GM19395 (cell line): Measurements from ENCODE around the gene ABHD2.
"Not testable (repeated sequence)": the region's sequence is repeated elsewhere in the genome, so short reads cannot be mapped to it uniquely, and the experiment has no call there.

ENCODE experiments used
- ATAC-seq: cut with Tn5 transposase; IDR thresholded peaks from one replicate; pipeline ENCODE4 v1.9.1; 2021; ENCODE audit warnings: mild to moderate bottlenecking, moderate library complexity; ENCODE audit not compliant: unreplicated experiment

Gene ABHD2

DNA sequence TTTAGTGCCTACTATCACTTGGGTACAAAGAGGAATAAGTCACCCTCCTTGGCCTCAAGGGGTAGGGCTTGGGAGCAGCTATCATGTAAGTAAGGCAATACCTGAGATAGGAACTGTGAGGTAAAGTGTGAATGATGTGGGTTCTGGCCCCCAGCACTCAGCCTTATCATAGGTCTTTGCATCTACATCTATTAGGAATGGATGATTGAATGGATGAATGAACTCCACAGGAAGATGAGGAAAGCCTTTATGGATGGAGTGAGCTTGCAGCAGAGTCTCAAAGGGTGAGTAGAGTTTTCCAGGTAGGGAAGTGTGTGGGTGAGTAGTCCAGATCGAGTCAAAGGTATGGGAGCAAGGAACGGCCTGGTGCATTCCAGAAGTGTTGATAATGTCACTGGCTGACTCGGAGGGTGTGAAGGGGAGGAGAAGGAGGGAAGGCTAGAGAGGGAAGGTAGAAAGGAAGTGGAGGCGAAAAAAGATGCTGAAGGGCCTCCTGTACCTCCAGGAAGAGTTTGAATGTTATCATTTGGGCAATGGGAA is 13.1 kb upstream of the ABHD2 start:
- ATAC-seq = no peak

DNA sequence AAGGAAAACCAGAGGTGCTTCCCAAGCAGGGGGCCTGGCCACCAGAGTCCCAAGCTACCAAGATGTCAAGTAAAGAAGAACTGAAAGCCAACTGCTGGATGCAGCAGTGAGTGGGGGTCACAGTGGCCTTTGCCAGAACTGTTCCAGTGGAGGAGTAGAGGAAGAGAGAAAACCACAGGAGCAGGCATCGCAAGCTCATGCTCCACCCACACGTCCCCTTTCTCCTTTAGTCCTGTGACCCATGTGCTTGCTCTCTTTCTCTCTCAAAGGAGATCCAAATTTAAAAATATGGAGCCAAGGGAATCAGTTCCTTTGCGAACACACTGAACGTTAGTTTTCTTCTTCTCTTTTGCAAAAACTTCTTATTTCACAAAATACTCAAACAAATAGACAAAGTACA is 12.4 kb upstream of the ABHD2 start:
- ATAC-seq = no peak

DNA sequence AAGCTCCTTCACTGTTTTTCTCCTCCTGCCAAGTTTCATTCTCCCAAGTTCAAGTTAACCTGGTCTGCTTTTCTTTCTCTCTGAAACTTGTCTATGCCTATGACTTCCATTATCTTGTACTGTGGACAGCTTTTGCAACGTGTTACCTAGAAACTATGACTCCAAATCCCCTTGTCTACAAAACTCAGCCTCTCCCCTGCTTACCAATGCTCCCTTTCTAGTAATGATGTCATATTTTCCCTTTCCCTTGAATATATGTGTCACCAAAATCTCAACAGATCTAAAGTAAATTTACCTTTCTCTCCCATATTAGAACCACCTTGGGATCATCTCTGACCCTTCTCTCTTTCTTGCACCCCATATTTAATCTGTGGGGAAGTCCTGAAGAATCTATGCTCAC is 10.5 kb upstream of the ABHD2 start:
- no peak for ATAC-seq

DNA sequence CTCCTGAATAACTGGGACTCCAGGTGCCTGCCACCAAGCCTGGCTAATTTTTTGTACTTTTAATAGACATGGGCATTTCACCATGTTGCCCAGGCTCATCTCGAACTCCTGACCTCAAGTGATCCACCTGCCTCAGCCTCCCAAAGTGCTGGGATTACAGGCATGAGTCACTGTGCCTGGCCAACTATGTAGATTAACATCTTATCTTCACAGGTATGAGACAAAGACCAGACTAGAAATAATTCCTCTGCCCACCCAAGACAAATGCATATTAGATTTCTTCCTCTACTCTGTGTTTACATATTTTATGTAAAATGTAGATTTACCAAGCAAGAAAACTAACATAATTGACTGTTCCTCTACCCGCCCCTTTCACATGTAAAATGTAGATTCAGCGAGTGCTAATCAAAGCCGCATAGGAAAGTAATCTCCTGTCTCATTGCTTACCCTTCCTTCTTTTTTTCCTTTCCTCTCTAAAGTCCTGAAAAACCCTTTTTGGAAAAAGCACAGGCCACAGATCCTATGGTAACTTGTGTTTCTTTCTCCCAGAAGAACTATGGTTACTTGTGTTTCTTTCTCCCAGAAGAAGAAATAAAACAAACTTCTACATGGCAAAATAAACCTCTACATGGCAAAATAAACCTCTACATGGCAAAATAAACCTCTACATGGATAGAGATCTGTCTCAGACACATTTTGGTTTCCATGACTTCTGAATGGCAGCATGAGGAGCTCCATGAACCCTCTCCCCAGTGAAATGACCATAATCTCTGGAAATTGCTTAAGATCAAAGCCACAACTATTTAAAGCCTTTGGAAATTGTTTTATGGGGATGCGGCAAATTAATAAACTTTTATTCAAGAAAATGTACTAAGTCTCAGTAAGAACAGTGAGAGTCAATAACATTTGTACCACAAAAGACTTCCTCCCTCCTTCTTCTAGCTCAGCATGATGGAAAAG is 9.1 kb upstream of the ABHD2 start:
- no peak for ATAC-seq

DNA sequence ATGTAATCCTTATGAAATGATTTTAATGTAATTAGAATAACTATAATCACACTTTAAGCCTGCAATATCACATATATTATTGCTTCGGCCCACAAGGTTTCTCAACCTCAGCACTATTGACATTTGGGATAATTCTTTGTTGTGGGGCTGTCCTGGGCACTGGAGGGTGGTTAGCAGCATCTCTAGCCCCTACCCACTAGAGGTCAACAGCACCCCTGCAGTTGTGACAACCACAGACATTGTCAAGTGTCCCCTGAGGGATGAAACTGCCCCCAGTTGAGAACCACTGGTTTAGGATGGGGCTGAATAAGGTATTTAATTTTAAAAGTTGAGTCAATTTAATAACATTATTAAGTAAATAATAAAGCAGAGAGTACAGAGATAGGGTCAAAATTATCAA is 6.4 kb upstream of the ABHD2 start:
- no peak for ATAC-seq

DNA sequence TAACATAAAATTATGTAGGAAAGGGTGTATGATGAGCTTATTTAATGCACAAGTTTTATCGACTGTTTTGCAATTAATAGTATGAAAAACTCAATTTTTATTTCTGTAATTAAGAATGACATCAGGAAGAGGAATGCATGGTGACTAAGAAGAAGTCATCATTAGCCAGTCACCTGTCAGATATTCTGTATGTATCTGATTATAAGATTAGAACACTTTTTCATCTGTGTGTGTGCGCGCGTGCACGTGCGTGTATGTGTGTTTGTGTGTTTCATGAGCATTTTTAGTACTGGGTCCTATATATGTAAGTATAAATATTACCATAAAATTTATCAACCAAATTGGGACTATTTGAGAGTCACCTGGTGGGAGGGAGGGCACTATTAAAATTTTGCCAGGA is 5.0 kb upstream of the ABHD2 start:
- ATAC-seq = no peak

DNA sequence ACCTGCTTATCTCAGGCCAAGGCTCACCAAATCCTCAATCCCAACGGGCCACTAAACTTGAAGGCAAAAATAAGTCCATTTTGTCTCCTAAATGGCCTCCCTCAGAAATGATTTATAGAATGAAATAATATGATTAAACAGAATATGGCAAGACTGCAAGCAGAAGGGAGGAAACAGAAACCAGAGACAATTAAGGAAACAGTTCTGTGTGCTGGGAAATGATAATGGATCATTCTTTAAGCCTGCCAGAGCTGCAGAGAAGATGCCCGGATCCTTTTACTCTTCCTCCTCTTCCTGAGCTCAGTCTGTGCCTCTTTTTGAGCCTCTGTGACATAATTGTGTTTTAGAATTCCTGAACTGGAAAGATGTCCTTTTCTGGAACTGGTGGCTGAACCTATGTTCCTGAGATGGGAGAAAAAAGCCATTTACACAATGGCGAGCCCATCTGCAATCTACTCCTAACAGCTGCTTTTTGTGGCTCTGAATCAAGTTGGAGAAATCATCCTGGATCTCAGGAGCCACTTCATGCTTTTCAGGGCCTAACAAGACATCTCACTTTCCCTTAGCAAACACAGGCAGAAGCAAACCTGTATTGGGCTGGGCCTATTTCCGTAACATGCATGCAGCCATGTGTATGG is 2.8 kb upstream of the ABHD2 start:
- no peak for ATAC-seq

DNA sequence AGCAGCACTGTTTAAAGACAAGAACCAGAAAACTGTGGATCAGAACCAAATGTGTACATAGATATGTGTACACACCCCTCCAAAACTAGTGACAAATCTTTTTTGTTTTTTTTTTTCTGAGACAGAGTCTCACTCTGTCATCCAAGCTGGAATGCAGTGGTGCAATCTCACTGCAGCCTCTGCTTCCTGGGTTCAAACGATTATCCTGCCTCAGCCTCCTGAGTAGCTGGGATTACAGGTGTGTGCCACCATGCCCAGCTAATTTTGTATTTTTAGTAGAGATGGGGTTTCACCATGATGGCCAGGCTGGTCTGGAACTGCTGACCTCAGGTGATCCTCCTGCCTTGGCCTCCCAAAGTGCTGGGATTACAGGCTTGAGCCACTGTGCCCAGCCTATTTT is 2.3 kb upstream of the ABHD2 start:
- not testable (repeated sequence) for ATAC-seq

DNA sequence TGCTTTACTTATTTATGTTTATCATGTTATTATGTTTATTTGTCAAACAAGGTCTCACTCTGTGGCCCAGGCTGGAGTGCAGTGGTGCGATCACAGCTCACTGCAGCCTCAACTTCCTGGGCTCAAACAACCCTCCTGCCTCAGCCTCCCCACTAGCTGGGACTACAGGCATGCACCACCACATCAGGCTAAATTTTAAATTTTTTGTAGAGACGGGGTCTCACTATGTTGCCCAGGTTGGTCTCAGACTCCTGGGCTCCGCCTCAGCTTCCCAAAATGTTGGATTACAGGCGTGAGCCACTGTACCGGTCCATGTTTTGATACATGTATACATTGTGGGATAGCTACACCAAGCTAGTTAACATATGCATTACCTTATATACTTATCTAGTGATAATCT is 1.9 kb upstream of the ABHD2 start:
- not testable (repeated sequence) for ATAC-seq

DNA sequence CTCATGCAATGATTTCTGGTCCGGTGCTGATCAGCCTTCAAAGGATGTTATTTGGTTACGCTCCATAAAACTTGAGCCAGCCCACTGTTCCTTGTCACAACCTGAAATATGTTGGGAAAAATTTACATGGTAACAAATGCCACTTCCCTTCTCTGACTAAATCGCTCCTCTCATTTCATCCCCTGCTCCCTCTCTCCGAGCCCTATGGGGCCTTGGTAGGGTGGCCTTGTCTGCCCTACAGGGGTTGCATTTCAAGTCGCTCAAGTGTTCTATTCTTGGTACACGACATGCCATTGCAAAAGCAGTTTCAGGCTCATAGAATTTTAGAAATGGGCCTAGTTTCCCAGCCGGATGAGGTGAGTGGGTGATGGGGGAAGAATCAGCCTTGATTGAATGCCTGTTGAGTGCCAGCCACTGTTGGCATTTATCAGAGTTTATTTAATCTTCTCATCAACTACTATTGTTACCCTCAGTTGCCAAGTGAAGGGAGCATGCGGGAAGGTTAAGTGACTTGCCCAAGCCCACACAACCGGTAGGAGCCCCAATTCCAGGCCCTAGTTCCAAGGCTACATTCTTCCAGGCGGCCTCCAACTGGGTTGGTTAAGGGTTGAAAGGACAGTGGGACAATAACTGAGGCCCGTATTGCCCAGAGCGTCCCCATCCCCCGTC is 961 bp upstream of the ABHD2 start:
- ATAC-seq = no peak

DNA sequence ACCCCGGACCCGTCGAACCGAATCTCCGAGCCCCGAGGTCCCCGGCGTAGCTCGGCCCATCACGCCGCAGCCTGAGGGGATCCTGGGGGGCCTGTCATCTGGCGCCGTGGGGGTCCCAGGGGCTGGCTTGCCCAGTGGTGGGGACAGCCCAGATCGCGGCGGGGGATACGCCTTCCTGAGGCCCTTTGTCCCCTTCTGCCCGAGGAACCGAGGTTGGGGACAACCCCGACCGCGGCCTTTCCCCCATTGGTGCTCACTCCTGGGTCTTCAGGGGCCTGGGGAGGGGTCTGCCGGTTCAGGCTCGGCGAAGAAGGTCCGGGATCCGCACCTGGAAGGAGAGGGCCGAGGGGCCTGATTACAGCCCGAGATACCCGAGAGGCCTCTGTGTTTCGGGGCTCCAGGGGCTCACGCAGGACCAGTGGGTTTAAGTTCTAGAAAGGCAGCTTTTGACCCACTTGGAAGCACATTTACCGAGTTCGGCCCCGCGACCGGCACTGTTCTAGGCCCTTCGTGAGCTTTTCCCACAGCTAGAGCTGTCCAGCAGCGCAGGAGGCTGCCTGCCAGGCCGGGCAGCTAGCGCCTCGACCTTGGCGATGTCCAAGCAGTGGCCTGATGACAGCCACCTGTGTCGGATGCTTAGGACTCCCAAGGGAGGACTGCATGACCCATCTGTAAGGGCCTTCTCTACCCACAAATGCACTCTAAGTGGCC is 504 bp downstream of the ABHD2 start:
- ATAC-seq = peak; percentile 6

DNA sequence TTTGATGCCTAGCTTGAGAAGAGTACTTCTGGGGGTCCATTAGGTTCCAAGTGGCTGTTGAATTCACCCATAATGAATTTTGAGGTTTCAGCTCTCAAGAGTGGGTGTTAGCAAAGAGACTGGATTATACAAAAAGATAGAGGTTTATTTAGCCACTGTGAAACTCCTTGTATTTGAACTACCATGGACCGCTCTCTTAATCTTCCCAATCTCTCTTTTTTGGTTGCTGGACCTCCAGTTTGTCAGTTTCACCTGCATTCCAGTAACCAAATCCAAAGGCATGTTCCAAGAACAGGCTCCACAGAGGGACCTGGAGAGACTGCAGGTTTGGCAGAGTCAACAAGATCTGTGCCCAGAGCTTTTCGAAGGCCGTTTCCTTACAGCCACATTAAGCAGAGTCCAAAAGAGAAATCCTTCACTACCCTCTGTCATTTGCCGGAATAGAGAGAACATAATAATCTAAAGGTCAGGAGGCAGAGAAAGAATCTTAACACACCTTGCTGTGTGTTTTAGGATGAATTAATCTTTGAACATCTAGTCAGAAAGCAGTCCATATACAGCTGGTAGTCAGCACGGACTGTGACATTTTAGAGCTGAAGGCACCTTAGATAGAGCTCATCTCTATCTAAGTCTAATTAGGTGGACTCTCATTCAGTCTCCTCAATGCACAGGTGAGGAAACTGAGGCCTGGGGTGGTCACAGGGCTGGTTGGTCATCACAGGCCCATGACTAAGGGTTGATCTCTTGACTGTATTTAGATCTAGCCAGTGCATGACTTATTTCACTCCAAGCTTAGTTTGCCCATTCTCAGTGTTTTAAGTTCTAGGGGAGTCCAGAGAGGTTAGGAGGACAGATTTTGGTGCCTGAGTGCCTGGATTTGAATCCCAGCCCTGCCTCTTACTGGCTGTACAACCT is 1.3 kb downstream of the ABHD2 start:
- ATAC-seq = no peak

DNA sequence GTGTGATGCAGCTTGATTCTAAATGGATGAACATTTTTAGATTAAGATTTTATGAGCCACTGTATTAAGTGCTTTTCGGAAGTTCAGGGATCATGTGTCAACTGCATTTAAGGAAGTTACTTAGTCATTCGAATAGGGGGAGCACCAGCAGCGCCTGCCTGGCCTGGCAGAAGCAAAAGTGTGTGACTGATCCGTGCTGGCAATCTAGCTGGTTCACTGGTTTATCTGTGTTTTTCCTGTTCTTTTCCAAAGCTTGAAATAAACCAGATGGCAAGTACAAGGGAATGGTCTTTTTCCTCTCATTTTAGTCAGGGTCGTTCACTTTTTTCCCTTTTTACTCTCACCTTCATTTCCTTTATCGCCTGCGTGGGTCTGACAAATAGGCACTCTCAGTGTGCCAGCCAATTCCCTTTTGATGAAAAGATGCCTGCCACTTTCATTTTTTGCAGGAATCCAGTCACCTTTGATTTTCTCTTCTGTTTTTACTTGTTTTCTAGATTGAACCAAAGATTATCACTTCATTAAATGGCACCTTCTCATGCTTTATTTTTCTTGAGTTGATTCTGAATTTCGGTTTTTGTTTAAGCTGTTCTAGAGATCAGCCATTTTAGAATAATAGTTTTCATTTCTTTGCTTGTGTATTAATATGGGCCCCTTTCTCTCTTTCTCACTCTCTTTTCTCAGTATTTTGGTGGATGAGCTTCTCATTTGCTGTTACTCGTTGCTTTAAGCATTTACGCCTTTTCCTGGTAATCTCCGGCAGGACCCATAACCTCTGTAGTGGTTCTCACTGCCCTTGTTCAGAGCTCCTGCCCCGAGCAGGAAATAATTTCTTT is 2.8 kb downstream of the ABHD2 start:
- ATAC-seq = no peak

DNA sequence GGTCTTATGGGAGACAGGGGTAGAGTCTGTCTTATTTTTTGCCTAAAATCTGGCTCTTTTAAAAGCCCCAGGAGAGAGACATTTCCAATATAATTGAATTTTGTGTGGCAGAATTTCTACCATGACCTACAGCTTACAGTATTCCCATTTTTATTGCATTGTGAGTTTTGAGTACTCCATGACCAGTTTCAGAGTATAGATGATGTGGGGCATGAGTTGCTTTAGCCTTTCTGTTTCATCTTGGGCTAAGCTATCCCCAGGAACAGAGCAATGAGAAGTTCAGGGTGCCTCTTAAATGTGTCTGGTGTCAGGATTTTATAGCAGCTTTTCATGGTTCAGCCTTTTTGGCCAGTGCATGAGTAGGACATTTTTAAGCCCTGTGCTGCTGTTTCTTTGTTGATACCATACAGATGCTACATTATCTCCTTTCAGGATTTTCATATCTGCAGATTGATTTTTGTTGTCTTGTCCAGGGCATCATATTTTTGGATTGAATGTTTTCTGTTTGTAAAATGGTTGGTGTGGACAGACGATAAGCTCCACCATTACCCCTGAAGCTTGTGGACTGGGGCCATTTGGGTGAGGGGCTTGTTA is 3.5 kb downstream of the ABHD2 start:
- ATAC-seq = no peak

DNA sequence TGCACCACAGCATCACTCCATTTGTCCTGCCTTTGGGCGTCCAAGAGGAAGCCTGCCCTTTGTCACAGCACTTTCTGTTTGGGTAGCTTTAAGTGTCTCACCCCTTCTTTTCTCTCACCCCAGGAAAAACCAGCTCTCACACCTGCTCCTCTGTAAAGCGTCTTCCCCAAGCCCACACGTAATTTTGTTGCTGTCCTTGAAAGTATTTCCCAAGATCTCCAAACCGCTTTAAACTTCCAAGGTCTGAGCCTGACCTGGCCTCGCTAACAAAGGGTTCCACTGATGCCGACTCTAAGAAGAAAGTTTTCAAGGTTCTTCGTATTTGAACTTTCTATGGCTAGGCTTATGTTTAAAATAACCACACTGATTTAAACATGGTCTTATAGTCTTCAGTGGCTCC is 5.3 kb downstream of the ABHD2 start:
- no peak for ATAC-seq

DNA sequence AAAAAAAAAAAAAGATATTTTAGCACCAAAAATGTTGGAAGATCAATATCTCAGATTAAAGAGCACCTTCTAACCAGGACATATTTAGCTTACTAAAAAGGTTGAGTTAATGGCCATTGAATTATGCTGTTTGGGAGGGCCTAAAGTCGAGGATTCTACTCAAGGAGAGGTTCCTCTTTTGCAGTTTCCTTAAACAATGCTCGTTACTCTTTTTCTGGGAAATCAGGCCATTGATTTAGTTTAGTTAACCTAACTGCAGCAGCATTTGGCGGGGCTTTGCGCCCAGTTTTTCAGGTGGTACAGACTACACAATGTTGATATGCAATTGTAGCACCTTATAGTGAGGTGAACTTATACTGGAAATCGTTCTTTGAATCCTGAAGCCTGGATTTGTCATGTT is 6.8 kb downstream of the ABHD2 start:
- no peak for ATAC-seq

DNA sequence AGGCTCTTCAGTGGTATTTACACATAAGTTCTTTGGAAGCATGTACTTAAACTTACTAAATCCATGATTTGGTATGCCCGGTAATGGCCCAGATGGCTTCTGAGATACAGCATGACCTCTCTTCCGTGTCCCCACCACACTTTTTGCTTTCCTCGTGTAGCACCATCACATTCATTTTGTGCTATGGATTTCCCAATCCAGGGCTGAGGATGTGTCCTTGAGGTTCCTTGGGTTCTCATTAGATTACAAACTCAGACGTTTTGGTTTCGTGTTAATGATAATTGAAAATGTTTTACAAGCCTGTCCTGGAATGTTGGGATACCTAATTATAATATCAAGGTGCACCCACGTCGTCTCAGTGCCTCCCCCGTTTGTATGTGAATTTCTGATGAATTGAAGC is 7.3 kb downstream of the ABHD2 start:
- ATAC-seq = no peak

DNA sequence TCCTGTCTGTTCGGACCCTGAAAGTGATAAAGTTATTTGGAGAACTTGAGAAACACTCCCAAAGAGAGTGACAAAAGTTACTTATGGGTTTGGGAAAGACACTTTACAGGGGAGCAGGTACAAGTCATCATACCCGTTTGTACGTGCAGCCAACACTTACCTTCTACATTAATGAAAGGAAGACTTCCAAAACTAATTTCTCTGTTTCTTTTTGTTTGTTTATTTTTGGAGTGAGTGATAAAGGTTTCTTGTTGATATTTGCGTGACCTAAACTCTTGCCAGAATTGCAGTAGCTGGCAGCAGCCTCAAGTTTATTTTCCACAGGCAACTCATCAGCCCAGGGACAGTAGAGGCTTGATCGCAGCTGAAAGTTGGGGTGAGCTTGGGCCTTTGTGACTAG is 8.4 kb downstream of the ABHD2 start:
- ATAC-seq = no peak

DNA sequence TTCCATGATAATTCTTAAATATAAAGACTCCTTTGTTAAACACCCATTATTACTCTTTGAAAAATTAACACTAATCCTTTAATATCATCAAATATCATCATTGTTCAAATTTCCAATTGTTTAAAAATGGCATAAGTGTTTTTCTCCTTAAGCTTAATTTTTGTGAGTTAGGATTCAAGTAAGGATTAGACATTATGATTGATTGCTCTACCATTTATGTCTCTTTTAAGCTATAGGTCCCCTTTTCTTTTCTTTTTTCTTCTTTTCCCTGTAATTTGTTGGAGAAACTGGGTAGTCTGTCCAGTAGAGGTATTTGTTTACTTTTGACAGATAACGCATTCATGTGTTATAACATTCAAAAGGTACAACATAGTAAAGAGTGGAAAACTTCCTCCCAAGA is 9.1 kb downstream of the ABHD2 start:
- ATAC-seq = no peak
